NK-92 (cell line): Measurements from ENCODE around the gene GJE1.
"Not testable (repeated sequence)": the region's sequence is repeated elsewhere in the genome, so short reads cannot be mapped to it uniquely, and the experiment has no call there.

Experiments used
- DNase-seq: peaks from one replicate; lab custom pipeline; 2025; ENCODE audit not compliant: unreplicated experiment; lab: John Stamatoyannopoulos, UW

GJE1 gene

GRCh38 chr6:142132625-142133024 is at the start of gene GJE1:
Gene GJE1 (plus strand): TSS chr6:142132925. CDS start chr6:142133159, 234 bp downstream.
- no peak for DNase-seq

- DNase-seq, result no peak
Observed at GRCh38 chr6:142087950-142088857, 44.5 kb upstream of the GJE1 start.

- no peak for DNase-seq
Observed at GRCh38 chr6:142088858-142089216, 43.9 kb upstream of the GJE1 start.

GRCh38 chr6:142104820-142105219 is 27.9 kb upstream of the GJE1 start:
- DNase-seq, result not testable (repeated sequence)

- DNase-seq, result not testable (repeated sequence)
Observed at GRCh38 chr6:142110820-142111219, 21.9 kb upstream of the GJE1 start.

- DNase-seq, result no peak
Observed at GRCh38 chr6:142112451-142113061, 20.2 kb upstream of the GJE1 start.

- no peak for DNase-seq
Observed at GRCh38 chr6:142117366-142117765, 15.4 kb upstream of the GJE1 start.

- no peak for DNase-seq
Observed at GRCh38 chr6:142118328-142118727, 14.4 kb upstream of the GJE1 start.

GRCh38 chr6:142118925-142119324 is 13.8 kb upstream of the GJE1 start:
- DNase-seq, result no peak

GRCh38 chr6:142121342-142121741 is 11.4 kb upstream of the GJE1 start:
- DNase-seq, result no peak

GRCh38 chr6:142130814-142131213 is 1.9 kb upstream of the GJE1 start:
- DNase-seq, result no peak

- DNase-seq, result no peak
Observed at GRCh38 chr6:142138876-142139275, 6.2 kb downstream of the GJE1 start.

GRCh38 chr6:142141531-142141930 is 8.8 kb downstream of the GJE1 start:
- DNase-seq, result not testable (repeated sequence)

GRCh38 chr6:142146828-142147662 is 14.3 kb downstream of the GJE1 start, which contains the start of the genes NMBR and VTA1:
Gene NMBR (minus strand): TSS chr6:142147122. CDS start chr6:142088658, 58,464 bp downstream.
Gene VTA1 (plus strand): TSS chr6:142147263. CDS start chr6:142147288, 25 bp downstream.
- peak; percentile 87 for DNase-seq

- DNase-seq, result no peak
Observed at GRCh38 chr6:142152746-142153145, 20.0 kb downstream of the GJE1 start.

GRCh38 chr6:142153196-142153595 is 20.5 kb downstream of the GJE1 start:
- DNase-seq, result no peak

GRCh38 chr6:142154336-142154735 is 21.6 kb downstream of the GJE1 start:
- no peak for DNase-seq

- DNase-seq, result no peak
Observed at GRCh38 chr6:142155091-142155490, 22.4 kb downstream of the GJE1 start.

- DNase-seq, result no peak
Observed at GRCh38 chr6:142155895-142156757, 23.4 kb downstream of the GJE1 start.

GRCh38 chr6:142156758-142157068 is 24.0 kb downstream of the GJE1 start:
- not testable (repeated sequence) for DNase-seq
